ENCODE measurements around the gene MECR.
"Not testable (repeated sequence)": the region's sequence is repeated elsewhere in the genome, so short reads cannot be mapped to it uniquely, and the experiment has no call there.

Gene MECR

DNA sequence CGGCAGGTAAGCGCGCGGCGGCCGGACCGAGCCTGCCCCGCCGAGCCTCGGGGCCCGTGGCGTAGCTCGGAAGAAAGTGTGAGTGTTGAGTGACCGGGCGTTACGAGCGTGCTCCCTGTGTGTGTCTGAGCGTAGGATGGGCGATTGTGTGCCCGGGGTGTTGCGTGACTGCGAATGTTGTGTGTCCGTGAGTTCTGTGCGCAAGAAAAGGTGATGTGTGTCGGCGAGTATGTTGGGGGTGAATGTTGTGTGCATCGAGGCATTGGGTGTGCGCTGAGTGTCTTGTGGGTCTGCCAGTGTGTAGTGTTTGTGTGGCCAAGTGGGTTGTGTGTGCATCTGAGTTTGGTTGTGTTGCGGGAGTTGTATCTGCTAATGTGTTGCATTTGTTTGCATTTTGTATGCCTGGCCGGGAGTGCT lies 6.0 kb upstream of the MECR start:
- DNase-seq (ENCODE audit: low read depth in 2 of 3, low spot score in 2 of 3) = no peak

DNA sequence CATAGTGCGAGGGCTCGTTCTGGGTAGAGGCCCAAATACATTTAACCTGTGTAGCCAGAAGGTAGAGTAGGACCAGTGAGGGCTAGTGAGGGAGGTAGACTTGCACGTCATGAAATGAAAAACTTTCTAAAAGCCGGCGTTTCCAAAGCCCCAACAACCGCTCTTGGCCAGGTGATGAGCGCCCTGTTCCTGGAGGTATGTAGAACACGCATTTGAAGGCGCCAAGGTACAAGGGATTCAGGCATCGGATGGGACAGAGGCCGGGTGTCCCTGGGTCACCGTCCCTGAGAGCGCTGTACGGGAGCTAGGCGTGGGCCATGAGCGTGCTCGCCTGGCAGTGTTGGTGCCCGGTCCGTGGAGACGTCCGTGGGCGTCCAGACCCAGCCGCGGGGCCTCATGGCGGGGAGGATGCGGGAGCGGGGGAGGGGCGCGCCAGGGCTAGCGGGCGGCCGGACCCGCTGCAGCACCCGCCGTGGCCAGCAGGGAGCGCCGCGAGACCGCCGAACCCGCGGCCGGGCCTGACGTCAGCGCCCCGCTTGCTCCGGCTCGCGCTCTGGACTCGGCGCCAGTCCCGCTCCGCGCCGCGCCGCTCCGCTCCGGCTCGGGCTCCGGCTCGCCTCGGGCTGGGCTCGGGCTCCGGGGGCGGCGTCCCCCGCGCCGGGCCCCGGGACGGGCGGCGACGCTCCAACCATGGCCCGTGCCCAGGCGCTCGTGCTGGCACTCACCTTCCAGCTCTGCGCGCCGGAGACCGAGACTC lies 5.4 kb upstream of the MECR start, which contains the start of gene PTPRU:
TSS of gene PTPRU (plus strand) at position 568 of the 757 bp plus-strand sequence. CDS start at position 691, 123 bp downstream.
- DNase-seq (ENCODE audit: low read depth in 2 of 3, low spot score in 2 of 3) = peak; percentile 64 to 81 (median 81)

DNA sequence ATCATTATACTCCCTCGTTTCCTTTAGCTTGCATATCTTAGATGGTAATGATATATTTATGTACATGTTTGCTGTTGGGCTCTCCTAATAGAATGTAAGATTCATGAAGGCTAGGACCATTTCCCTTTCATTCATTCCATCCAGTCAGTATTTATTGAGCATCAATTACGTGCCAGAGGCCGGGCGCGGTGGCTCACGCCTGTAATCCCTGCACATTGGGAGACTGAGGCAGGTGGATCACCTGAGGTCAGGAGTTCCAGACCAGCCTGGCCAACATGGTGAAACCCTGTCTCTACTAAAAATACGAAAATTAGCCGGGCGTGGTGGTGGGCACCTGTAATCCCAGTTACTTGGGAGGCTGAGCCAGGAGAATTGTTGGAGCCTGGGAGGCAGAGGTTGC lies 4.1 kb upstream of the MECR start:
- DNase-seq (ENCODE audit: low read depth in 2 of 3, low spot score in 2 of 3) = not testable (repeated sequence)

DNA sequence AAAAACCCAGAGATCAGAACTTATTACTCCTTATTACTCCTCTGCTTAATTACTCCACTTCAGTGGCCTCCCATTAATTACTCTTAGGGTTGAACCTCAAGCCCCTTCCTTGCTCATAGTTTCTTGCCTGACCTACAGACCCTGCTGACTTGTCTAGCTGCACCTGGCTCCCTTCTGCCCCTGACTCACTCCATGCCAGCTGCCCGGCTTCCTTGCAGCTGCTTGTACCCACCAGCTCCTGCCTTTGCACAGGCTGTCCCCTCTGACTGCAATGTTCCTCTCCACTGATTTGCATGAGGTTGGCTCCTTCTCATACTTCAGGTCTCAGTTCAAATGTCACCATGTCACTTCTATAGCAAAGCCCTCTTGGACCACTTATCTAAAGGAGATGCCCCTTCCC lies 3.7 kb upstream of the MECR start:
- no peak for DNase-seq (ENCODE audit: low read depth in 2 of 3, low spot score in 2 of 3)

DNA sequence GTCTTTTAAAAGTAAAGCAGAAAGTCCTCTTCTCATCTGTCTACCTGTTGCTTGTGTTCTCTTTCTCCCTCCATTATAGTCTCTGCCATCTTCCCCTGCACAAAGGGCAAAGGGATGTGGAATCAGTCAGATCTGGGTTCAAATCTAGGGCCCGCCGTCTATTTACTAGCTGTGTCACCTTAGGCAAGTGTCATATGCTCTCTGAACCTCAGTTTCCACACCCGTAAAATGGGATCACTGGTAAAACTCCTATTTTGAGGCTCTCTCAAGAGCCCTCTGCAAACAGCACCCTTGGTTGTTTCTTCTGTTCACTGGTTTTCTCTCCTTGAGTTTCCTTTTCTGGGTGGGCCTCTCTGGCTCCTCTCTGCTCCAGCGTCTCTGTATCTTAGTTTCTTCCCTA lies 3.0 kb upstream of the MECR start:
- DNase-seq (ENCODE audit: low read depth in 2 of 3, low spot score in 2 of 3) = no peak

DNA sequence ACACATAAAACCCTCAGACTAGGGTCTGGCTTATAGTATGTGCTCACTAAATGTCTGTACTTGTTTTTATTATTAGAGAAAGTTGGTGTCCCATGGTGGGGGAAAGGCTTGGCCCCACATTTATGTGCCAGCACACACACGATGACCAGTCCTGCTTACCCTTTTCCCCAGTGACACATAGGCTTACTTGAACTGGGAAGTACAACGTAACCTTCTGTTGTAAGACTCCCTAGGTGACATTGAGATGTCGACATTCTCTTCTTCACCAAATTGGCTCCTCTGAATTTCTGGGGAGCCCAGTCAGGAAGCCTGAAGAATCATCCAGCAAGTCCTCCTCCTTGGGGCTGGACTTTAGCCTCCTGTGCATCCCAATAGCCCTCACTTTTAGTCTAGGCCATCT lies 1.7 kb upstream of the MECR start:
- no peak for DNase-seq (ENCODE audit: low read depth in 2 of 3, low spot score in 2 of 3)

DNA sequence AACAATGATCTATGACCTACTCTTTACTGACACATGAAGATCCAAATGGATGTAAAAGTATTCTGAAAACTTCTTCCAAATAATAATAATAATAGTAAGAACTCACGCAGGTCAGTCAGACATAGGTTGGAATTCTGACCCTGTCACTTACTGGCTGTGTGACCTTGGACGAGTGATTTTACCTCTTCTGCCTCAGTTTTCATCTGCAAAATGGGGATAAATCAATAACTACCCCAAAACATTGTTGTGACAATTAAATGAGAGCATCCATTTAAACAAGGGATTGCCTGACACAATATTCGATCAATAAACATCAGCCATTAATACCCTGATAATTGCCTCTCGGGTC lies 556 bp downstream of the MECR start:
- no peak for DNase-seq (ENCODE audit: low read depth in 2 of 3, low spot score in 2 of 3)

DNA sequence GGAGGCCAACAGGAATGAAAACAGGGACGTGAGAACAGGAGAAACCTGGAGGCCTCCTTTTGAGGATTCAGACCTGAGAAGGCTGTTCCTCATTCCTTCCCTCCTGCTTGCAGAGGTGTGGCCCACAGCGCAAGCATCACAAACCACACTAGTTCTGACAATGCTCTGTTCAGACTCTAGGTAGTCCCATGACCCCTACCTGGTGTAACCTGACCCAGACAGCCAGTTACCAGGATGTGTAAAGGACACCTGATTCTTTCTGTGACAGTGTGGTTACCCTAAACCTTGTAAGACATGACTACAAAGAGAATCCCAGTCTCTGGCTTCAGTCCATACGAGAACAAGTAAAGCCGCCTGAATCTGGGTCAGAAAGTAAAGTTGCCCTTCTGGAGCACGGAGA lies 3.2 kb downstream of the MECR start:
- DNase-seq (ENCODE audit: low read depth in 2 of 3, low spot score in 2 of 3) = no peak

DNA sequence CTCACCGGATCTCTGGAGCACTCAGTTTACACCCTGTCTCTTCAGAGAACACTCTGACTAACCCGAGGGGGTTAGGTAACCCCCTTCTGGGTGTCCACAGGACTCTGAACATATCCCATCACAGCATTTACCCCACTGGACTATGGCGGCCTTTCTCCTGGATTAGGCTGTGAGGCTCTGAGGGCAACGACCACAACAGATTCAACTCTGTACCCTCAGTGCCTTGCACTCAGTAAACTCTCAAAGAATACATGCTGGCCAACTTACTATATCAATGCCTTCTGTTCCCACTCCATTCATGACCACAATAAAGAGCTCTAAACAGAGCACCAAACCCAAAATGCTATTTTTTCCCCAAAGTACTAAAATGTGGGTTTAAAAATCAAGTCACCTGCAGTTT lies 5.4 kb downstream of the MECR start:
- DNase-seq (ENCODE audit: low read depth in 2 of 3, low spot score in 2 of 3) = no peak

DNA sequence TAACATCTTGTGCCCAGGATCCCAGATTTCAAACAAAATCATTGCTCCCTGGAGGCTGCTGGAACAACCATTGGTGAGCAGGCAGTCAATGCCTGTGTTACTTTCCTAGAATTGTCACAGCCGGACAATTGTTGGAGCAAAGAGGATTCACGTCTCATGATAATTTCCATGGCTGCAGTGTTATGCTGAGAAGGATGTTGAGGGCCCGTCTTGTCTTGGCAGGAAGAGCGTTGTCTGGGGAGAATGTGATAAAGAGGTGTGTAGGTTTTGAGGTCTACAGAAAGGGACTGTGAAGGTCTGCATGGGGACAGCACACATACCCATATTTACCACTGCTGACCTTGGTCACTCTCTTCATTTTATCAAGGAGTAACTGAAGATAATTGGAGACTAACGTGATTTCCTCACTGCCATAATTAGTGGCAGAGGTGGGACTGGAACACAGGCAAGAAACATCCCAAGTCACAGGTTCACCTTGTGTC lies 6.3 kb downstream of the MECR start:
- DNase-seq (ENCODE audit: low read depth in 2 of 3, low spot score in 2 of 3) = no peak

DNA sequence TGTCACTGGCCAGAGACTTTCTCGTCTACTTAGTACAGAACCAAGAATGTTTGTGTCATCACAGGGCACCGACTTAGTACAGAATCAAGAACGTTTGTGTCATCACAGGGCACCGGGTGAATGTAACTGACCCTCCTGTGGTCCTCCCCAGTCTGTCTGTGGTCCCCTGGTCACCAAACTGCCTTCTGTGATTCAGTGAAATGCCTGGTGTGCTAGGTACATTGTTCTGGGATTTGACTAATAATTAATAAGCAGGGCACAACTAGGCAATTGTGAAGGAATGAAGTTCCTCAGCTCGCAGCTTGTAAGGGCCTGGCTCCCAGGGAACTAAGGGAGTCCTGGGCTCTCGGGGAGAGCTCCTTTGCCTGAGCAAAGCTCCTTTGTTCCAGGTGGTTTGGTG lies 7.2 kb downstream of the MECR start:
- no peak for DNase-seq (ENCODE audit: low read depth in 2 of 3, low spot score in 2 of 3)

DNA sequence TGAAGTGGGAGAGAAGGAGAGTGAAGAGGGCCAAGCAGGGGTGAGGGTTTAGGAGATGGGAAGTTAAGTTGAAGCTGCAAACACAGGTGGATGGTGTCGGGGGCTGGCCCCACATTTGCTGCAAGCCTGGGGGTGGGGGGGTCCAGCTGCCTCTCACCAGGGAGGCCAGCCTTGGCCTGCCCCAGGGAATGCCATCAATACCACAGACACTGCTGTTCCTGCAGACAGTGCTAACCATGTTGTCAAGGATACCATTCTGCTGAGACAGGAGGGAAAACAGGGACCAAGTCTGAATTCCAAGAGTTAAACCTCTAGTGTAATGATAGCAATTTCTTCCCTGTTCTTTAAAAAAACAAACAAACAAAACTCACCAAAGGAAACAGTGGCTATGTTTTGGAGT lies 8.0 kb downstream of the MECR start:
- no peak for DNase-seq (ENCODE audit: low read depth in 2 of 3, low spot score in 2 of 3)

DNA sequence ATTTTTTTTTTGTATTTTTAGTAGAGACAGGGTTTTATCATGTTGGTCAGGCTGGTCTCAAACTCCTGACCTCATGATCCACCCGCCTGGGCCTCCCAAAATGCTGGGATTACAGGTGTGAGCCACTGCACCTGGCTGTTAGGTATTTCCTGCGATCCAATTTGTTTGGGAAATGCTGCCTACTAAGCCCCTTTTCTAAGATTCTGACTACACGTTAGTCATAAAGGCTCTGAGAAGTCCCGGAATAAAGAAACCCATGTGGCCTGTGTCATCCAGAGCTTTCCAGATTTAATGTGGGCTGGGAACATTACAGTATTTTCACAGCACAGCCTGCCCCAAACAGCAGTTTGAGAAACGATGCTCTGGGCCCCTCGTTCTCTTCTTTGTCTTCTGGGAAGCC lies 8.5 kb downstream of the MECR start:
- not testable (repeated sequence) for DNase-seq (ENCODE audit: low read depth in 2 of 3, low spot score in 2 of 3)

DNA sequence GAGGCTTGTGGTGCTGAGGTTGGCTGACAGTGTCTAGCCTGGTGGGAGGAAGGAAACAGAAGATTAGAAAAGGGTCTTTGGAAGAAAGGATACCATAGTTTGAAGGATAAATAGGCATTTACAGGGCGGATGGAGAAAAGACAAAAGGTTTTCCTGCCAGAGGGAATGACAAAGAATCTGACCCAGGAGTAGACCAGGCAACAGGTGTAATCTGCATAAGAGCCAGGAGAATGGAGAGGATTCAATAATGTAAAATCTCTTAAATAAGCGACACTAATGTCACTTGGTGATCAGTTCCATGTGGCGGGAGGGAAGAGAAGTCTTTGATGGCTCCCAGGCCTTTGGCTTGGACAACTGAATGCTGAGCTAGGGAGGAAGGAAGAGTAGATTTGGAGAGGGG lies 9.4 kb downstream of the MECR start:
- DNase-seq (ENCODE audit: low read depth in 2 of 3, low spot score in 2 of 3) = no peak

DNA sequence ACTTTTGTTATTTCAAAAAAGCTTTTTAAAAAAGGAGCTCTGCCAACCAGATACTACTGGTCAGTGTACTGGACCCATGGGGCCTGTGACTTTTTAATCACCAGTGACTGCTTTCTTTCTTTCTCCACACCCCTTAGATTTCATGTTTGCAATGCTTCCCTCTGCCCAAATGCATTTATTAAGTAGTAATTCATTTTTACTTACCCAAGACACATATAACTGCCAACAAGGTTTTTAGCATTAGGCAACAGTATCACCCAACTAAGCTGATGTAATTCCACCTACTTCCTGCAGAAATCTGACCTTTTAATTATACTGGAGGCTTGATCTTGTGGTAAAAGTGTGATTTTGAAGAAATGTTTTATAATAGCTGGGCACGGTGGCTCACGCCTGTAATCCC lies 12.5 kb downstream of the MECR start:
- no peak for DNase-seq (ENCODE audit: low read depth in 2 of 3, low spot score in 2 of 3)

DNA sequence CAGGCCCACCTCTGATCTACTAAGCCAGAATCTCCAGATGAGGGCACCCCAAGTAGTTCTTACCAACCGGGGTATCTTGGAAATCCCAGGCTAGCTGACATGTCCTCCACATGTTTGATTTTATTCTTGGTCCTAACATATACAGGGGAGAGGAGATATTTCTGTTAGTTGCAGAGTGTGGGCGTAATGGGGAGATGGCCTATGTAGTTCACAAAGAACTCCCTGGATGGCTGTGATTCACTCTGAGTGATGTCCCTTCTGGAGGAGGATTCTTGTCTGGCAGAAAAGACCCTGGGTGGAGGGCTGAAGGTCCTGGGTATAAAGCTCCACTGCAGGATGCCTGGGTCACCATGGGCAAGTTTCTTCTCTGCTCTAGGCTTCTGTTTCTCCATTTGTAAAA lies 13.1 kb downstream of the MECR start:
- no peak for DNase-seq (ENCODE audit: low read depth in 2 of 3, low spot score in 2 of 3)

DNA sequence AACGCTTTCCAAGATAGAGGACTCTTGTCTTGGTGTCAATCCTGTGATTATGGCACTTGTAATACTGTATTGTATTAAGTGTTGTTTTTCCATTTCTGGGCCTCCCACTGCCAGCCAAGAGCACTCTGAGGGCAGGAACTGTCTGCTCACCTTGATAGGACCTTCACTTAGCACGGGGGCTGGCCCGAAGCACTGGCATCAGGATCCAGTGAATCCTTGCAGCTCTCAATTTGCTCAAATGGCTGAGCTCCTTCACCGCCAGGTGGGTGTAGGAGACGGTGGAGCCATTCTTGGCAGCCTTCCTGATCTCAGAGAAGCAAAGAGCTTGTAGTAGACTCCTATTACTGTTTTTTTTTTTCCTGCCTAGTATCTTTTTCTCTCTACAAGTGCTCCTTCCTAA lies 17.7 kb downstream of the MECR start:
- no peak for DNase-seq (ENCODE audit: low read depth in 2 of 3, low spot score in 2 of 3)

DNA sequence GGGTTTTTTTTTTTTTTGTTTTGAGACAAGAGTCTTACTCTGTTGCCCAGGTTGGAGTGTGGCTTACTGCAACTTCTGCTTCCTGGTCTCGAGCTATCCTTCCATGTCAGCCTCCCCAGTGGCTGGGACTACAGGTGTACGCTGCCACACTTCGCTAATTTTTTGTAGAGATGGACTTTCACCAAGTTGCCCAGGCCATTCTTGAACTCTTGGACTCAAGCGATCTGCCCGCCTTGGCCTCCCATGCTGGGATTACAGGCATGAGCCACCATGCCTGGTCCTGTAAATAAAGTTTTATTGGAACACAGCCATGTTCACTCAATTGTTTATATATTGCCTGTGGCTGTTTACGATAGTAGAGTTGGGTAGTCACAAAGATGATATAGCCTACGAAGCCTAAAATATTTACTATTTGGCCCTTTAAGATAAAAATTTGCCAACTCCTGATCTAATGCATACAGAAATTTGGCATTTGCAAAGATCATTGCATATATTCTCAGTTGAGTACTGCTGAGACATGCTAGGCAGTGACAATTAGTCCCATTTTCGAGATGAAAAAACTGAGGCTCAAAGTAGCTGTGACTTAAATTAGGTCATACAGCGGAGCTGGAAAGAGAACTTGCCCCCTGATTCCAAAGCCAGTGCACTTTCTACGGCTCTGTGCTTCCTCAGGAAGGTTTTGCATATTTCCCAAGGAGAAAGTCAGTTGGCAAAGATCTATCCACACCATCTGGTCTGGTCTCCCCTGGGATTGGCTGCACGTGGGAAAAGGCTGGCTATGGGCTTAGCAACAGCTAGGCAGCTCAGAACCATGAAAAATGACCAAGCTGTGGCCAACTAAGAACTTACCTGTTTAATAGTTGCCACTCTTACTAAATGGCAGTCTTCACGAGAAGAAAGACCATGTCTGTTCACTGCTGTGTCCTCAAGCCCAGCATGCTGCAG lies 19.4 kb downstream of the MECR start:
- no peak for DNase-seq (ENCODE audit: low read depth in 2 of 3, low spot score in 2 of 3)

DNA sequence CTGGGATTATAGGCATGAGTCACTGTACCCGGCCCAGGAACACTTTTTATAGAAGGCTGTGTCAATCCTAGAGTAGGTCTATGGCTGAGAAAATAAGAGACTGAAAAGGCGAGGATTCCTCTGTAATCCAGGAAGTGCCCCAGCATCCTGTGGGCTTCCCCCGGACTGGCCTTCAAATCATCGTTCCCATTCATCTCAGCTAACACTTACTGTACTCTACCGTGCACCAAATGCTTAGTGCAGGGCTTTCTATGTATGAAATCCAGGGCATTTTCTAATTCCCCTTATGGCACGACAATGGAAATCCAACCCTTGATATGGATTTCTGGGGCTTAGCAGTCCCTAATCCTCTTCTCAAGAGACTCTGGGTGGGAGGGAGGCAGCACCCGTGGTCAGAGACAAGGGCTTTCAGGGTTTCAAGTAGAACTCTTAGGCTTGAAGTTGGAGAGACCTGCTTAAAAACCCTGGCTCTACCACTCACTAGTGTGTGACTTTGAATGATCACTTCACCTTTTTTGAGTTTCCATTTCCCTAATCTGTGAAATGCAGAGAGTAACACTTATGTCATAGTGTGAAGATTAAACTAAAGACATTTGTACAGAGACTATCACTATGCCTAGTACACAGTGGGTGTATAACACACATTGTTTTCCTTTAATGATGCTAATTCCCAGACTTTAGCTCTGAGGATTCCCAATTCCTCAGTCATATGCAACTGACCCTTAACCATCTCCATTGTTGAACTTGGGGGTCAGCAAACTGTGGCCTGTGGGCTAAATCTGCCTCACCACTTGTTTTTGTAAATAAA lies 20.3 kb downstream of the MECR start:
- DNase-seq (ENCODE audit: low read depth in 2 of 3, low spot score in 2 of 3) = no peak

DNA sequence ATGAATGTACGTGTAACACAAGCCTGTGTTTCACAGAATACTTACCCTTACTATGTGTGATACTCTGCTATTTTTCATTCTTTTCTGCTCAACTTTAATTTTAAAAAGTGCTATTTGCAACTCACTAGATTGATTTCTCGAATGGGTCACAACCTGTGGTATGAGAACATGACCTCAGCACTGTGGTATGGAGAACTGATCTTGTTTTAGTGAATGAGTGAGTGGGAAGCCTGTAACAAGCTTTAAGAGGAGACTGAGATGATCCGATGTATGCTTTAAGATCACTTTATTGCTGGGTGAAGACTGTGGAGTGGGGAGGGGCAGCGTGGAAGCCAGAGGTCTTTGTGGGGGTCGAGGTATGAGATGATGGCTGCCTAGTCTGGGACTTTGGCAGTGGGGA lies 21.6 kb downstream of the MECR start:
- no peak for DNase-seq (ENCODE audit: low read depth in 2 of 3, low spot score in 2 of 3)

DNA sequence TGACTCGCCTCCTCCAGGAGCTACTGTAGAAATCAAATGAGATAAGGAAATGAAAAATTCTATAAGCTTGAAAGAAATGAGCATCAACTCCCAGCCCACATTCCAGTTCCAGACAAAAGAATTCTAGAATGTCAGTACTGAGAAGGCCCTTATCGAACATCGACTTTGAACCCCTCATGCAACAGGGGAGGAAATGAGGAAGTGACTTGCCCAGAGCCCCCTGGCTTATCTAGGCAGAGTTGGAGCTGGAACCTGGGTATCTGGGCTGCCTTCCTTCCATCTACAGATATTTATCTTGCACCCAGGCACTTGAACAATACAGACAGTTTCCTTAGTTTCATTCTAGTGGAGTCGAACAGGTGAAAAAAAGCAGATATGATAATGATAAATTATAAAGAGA lies 22.3 kb downstream of the MECR start:
- DNase-seq (ENCODE audit: low read depth in 2 of 3, low spot score in 2 of 3) = no peak
